Measurements from ENCODE around the gene RAB11FIP4.

DNA sequence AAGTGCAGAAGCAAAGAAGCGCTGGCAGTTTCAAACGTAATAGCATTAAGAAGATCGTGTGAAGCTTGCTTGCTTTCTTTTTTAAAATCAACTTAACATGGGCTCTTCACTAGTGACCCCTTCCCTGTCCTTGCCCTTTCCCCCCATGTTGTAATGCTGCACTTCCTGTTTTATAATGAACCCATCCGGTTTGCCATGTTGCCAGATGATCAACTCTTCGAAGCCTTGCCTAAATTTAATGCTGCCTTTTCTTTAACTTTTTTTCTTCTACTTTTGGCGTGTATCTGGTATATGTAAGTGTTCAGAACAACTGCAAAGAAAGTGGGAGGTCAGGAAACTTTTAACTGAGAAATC lies 17.4 kb upstream of the RAB11FIP4 start:
- TF ChIP-seq, protein P1, sequence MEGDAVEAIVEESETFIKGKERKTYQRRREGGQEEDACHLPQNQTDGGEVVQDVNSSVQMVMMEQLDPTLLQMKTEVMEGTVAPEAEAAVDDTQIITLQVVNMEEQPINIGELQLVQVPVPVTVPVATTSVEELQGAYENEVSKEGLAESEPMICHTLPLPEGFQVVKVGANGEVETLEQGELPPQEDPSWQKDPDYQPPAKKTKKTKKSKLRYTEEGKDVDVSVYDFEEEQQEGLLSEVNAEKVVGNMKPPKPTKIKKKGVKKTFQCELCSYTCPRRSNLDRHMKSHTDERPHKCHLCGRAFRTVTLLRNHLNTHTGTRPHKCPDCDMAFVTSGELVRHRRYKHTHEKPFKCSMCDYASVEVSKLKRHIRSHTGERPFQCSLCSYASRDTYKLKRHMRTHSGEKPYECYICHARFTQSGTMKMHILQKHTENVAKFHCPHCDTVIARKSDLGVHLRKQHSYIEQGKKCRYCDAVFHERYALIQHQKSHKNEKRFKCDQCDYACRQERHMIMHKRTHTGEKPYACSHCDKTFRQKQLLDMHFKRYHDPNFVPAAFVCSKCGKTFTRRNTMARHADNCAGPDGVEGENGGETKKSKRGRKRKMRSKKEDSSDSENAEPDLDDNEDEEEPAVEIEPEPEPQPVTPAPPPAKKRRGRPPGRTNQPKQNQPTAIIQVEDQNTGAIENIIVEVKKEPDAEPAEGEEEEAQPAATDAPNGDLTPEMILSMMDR (IDR thresholded peaks at IDR 0.05; ENCODE audit: low read depth, low read length, missing input control) = no peak
- TF ChIP-seq FOXA1 (IDR thresholded peaks at IDR 0.05) (no peak), JUND (IDR thresholded peaks at IDR 0.05) (no peak), EGR1 (IDR thresholded peaks at IDR 0.05; ENCODE audit: low read depth in 2 of 2) (no peak), FOXA2 (IDR thresholded peaks at IDR 0.05) (no peak), SP1 (IDR thresholded peaks at IDR 0.05) (no peak), HNF4A (conservative IDR thresholded peaks at IDR 0.05) (no peak), RXRA (IDR thresholded peaks at IDR 0.05) (no peak), RAD21 (IDR thresholded peaks at IDR 0.05) (no peak)
- TF ChIP-seq, protein P2, sequence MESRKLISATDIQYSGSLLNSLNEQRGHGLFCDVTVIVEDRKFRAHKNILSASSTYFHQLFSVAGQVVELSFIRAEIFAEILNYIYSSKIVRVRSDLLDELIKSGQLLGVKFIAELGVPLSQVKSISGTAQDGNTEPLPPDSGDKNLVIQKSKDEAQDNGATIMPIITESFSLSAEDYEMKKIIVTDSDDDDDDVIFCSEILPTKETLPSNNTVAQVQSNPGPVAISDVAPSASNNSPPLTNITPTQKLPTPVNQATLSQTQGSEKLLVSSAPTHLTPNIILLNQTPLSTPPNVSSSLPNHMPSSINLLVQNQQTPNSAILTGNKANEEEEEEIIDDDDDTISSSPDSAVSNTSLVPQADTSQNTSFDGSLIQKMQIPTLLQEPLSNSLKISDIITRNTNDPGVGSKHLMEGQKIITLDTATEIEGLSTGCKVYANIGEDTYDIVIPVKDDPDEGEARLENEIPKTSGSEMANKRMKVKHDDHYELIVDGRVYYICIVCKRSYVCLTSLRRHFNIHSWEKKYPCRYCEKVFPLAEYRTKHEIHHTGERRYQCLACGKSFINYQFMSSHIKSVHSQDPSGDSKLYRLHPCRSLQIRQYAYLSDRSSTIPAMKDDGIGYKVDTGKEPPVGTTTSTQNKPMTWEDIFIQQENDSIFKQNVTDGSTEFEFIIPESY (IDR thresholded peaks at IDR 0.05) = no peak
- TF ChIP-seq, protein P3, sequence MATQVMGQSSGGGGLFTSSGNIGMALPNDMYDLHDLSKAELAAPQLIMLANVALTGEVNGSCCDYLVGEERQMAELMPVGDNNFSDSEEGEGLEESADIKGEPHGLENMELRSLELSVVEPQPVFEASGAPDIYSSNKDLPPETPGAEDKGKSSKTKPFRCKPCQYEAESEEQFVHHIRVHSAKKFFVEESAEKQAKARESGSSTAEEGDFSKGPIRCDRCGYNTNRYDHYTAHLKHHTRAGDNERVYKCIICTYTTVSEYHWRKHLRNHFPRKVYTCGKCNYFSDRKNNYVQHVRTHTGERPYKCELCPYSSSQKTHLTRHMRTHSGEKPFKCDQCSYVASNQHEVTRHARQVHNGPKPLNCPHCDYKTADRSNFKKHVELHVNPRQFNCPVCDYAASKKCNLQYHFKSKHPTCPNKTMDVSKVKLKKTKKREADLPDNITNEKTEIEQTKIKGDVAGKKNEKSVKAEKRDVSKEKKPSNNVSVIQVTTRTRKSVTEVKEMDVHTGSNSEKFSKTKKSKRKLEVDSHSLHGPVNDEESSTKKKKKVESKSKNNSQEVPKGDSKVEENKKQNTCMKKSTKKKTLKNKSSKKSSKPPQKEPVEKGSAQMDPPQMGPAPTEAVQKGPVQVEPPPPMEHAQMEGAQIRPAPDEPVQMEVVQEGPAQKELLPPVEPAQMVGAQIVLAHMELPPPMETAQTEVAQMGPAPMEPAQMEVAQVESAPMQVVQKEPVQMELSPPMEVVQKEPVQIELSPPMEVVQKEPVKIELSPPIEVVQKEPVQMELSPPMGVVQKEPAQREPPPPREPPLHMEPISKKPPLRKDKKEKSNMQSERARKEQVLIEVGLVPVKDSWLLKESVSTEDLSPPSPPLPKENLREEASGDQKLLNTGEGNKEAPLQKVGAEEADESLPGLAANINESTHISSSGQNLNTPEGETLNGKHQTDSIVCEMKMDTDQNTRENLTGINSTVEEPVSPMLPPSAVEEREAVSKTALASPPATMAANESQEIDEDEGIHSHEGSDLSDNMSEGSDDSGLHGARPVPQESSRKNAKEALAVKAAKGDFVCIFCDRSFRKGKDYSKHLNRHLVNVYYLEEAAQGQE (IDR thresholded peaks at IDR 0.05) = no peak
- TF ChIP-seq, protein P4, sequence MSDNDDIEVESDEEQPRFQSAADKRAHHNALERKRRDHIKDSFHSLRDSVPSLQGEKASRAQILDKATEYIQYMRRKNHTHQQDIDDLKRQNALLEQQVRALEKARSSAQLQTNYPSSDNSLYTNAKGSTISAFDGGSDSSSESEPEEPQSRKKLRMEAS (IDR thresholded peaks at IDR 0.05) = no peak

Measured in liver (tissue), 3 donors.